GM10847 (cell line): Measurements from ENCODE around the gene VAMP3.

Experiments used
- POLR2A ChIP-seq: IDR thresholded peaks from 2 replicates; pipeline ENCODE4 v1.6.1; 2011; ENCODE audit not compliant: insufficient read length; ENCODE audit errors: extremely low read depth

The VAMP3 gene

DNA sequence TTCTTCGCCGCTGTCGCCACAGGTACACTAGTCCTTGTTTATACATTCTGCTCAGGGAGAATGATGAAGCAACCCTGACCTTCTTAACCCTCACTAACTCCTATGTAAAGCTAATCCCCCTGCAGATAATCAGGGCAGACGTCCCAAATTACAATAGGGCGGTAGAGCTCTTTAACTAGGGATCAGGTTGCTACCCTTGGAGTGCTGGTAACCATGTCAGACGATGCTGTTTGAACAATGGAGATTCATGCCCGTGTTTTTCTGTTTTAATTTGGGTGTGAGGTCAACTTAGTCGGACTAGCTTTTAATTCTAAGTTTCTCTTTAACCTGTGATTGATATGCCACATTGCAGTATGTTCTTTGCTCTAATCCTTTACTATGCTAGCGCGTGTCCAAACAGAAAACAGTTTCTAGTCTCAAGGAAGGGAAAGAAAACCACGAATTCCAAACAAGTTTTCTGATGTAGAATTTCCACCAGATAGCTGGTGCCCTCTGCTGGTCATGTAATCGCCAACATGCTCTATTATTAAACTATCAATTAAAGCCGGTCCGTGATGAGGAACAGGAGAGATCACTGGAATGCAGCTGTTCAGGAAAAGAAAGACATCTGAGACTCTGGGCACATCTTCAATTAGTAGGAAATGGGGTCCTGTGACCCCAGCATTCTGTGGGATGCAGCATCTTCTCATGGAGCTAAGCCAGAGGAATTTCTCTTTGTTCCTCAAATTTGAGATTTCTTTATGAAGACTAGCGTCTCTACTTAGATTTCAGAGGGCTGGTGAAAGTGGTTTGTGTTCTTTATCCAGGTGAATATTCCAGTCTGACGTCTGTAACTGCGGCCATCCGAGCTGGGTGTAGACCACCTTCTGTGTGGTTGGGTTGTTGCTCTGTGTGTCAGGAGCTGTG, 18.3 kb upstream of the VAMP3 start:
- no peak for TF ChIP-seq POLR2A

DNA sequence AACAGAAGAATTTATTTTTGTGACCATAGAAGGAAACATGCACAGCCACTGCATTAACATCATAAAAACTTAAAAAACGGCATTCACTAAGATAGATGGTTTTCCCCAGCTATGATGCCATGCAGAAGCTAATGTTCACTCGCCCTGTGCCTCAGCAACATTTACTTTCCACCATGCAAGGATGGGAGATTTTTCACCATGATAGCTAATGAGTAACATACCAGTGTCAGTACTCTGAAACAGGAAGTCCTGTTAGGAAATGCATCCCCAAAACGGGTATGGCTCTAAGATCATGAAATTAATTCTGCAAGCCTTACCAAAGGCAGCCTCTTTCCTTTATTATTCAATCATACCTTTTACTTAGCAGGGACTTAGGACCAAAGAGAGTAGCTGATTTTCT, 17.5 kb upstream of the VAMP3 start:
- TF ChIP-seq POLR2A: no peak

DNA sequence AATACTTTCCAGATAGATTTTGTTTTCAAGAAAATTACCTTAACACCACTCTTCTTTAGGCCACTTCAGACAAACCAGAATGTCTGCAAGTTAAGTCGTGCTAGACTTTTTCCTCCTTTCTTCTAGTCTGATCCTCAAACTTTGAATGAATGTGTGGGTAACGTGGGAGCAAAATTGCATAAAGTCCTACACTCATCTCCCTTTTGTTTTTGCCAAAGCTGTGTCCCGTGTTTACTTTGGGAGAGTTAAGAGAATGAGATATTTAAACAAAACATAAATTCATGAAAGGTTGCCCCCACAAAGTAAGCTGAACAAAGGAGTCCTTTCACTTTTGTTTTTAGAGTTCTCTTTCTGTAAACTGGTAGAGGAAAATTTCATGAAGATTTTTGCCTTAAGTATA, 16.9 kb upstream of the VAMP3 start:
- no peak for TF ChIP-seq POLR2A

DNA sequence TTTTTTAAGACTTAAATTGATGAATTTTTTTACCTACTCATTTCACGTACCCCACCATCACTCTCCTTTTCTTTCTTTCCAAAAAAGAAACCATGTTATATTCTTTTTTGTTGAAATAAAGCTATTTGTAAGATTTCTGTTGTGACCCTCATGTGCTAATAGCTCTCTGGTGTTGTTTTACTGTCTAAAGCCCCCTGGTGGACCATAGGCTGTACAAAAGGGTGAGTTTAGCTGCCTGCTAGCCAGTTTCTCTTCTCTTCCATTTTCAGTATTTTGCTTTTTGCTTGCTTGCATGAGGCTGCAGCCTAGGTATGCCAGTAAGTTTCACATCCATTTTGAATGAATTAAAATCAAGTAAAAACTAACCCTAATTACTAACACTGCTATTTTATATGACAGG, 15.6 kb upstream of the VAMP3 start:
- TF ChIP-seq POLR2A: no peak

DNA sequence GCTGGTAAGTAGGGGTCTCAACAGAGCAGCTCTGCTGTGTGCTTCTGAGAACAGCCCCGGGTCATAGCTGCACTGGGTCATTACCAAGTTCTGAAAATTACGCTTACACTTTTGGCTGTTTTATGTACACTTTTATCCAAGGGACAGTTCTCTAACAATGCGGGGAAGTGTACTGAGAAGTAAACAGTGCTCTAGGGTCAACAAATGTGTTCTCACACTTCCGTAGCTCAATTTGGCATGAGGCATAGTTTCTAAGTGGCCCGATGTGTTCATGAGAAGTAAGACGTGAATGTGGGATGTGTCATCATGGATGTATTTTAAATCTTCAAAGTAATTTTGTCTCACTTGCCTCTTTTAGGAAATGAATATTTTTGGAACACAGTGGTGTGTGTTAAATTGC, 10.9 kb upstream of the VAMP3 start:
- TF ChIP-seq POLR2A: no peak

DNA sequence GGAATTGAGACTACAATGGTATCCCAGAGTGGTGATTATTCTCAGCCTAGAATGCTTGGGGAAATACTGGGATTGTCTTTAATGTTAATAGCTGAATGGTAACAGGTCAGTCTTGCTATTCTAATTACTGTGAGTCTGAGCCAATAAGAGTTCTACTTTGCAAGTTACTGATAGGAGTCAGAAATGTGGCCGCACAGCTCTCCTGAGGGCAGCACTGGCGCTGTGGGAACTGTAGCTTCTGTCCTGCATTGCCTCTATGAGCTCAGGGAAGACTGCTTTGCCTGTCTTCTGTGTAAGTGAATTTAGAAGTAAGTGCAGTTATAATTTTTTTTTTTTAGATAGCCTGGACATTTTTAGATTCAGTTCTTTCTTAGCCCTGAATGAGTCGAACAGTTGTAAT, 10.0 kb upstream of the VAMP3 start:
- TF ChIP-seq POLR2A: no peak

DNA sequence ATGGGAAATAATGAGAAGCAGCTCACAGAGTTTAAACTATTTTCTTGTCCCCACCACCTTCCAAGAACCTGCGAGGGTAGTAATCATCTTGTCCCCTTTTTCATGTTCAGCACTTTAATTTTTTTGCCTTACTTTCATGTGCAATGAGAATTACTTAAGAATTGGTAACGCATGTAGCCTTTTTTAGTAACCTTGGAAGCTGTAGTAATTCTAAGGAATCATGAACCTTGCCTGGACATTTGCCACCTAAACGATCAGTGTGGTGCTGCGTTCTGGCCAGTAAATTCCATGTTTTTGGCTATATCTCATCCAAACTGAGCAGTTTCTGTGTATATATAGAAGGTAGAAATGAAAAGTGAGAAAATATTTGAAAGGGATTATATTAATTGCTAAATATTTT, 3.9 kb upstream of the VAMP3 start:
- TF ChIP-seq POLR2A: no peak

DNA sequence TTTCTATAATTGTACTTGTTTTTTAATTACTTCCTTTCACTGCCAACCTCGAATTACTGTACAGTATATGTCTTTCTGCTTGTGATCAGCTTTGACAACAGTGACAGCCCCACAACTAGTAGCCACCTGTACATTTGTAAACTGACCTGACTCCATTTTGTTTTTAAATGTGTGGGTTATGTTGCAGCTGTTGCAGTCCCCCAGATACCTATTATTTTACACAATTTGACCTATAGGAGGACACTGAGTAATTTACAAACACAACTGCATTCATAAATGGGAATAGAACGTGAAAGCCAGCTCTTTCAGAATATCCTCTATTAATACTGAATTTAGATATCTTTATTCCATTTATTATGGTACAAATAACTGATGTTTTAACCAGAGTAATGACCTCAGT, 2.5 kb upstream of the VAMP3 start:
- no peak for TF ChIP-seq POLR2A

DNA sequence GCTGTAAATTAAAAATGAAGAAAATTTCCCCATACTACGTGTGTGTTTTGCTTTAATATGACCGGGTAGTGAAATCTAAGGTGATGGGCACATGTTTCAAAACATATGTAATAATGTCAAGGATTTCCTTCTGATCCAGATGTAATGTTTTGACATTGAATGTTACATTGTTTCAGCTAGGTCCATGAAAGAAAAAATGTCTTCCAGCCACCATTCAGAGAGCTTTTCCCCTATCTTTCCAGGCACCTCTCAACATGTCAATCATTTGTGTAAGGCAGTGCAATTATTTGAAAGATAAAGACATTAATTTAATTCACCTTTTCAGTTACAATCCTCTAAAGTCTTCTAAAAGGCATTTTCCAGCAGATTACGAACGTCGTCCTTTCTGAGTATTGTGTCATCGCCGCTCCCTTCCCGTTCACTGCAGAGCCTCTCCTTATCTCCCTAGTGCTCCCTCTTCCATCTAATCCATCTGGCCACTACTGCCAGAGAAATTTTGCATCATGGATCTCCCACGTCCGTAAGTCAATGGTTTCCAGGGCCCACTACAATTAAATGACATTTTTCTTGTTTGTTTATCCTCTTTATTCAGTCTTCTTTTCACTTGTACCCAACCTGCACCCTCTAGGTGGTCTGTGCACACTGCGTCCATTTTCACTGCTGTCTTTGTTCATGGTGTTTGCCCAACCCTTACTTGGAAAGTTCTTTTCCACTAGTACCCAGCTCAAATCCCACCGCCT, 1.3 kb upstream of the VAMP3 start:
- TF ChIP-seq POLR2A: no peak

DNA sequence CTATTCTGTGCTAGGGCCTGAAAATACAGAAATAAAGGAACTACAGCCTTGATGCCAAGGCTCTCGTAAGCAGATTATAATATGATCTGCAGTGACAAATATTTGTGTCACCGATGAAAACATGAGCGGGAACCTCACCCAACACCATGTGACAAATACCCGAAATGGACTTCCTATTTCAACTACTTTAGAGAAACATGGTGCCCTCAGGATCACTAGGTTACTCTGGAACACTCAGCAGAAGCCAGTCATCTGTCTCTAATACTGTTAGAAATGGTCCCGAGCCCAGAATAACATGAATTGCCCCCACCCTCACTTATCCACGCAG, 463 bp upstream of the VAMP3 start:
- TF ChIP-seq POLR2A: no peak

DNA sequence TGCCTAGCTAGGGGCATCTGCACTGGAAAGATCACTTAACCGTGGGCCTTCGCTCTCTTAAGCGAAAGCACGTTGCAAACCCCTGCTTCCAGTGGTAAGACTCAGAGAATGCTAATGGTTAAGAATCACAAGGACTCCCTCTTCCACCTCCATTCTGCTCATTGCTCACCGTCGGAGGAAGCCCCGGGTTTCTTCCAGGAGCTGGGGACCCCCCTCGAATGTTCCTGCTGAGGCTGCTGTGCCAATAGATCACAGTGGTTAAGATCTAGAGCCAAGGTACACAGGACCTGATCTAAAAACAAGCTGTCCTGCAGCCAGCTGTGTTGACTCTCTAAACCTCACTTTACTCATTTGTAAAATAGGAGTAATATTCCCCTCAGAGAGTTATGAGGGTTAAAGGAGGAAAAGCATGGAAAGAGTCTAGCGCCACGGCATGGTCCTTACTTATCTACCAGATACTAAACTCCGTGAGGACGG, 765 bp downstream of the VAMP3 start:
- no peak for TF ChIP-seq POLR2A

DNA sequence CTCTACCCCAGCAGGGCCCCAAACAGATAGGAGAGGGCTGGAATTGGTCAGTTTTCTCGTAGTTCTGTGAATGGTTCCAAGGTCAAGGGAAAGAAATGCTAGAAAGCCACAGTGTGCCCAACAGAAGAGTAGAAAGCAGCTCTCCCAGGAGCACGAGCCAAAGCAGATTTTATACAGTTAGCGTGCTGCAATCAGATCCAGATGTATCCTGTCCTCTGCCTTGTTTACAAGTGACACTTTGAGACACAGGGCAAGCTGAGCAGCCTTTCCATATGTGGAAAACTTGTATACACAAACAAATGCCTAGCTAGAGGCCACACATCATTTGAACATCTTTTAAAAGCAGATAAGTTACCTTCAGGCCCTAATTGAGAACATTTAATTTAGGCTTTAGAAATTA, 6.5 kb downstream of the VAMP3 start:
- no peak for TF ChIP-seq POLR2A

DNA sequence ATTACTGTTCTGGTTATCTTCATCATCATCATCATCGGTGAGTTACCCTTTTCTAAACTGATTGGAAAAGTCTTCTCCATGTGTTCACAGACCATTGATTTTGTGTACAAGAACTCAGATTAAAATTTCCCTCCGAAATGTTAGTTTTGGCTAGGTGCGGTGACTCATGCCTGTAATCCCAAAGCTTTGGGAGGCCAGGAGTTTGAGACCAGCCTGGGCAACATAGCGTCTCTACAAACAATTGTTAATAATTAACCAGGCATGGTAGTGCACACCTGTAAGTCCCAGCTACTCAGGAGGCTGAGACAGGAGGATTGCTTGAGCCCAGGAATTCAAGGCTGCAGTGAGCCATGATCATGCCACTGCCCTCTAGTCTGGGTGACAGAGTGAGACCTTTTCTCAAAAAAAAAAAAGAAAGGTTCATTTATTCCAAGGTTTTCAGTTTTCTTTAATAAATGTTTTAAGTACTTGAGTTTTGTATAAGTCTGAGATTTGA, 7.1 kb downstream of the VAMP3 start:
- TF ChIP-seq POLR2A: no peak

DNA sequence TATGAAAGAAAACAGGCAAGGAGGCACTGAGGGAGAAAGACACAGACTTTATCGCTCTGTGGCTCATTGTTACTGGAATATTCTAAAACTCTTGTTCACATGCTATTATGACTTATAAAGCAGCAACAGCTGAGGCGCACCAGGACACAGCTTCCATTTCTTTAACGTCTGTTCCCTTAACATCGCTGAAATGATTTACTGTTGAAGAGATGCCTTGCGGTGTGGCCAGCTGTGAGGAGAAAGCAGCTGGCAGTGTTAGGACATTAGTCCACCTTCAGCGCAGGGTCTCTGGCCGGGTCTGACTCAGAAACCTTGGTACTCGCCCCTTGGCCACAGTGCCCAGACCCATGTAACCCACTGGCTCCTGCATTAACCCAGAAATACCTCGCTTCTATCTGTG, 9.9 kb downstream of the VAMP3 start:
- no peak for TF ChIP-seq POLR2A

DNA sequence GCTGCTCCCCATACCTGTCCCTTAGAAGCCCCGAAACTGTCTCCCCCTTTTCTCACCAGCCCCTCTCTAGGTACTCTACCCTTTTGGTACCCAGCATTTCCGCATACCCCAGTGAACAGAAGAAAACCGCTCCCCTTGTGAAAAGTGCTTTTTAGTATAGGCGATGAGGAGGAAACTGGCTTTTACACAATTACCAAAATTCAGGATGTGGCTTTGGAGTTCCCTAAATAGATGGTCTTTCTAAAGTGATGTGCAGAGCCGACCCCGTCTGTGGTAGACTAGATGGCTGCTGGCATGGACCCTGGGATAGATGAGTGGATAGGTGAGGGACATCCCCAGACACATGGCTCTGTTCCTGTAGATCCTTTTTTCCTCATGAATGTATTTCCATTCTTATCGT, 10.4 kb downstream of the VAMP3 start:
- no peak for TF ChIP-seq POLR2A

DNA sequence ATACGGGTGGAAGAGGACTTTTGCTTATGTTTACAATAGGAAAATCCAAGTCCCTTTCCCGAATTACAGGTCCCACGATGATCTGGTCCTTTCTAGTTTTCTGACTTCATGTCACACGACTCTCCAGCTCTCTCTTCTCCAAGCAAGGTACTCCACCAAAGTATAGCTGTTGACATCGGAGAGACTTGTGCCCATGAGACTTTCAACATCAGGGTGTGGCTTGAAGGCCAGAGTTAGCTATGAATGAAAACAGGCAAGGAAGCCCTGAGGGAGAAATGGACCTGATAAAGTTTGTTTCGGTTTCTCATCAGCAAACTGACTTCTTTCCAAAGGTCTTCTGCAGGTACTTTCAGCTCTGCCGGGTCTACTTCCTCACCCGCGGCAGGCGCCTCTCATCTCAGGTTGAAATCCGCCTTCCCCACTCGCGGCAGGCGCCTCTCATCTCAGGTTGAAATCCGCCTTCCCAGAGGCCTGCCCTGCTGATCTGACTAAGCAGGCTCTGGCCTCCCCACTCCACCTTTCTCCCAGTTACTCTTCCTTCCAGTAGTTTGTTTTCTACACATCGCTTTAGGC, 10.9 kb downstream of the VAMP3 start:
- TF ChIP-seq POLR2A: no peak

DNA sequence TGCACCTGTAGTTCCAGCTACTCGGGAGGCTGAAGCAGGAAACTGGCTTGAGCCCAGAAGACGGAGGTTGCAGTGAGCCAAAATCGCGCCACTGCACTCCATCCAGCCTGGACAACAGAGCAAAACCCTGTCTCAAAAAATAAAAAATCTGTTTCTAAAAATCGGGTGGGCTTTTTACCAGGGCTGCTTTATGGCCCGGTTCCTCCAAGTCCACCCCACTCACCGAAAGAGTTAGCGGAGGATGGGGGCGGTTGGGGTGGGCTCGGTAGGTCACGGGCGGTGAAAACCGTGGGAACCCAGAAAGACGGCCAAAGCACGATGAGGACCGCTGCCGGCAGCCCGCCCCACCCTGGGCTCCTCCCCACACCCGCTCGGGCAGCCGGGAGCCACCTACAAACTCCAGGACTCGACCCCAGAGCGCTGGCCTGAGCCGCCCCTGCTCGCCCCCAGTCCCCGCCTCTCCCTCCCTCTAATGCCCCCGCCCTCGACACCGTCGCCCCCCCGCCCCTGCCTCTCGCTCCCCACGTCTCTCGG, 12.1 kb downstream of the VAMP3 start:
- TF ChIP-seq POLR2A: no peak
